Panc1 (cell line): Measurements from ENCODE around the gene COL4A2.

Experiments
- CTCF ChIP-seq: fragments of 450-650 bp; IDR thresholded peaks from 2 replicates; pipeline ENCODE4 v1.5.1; 2017; ENCODE audit warnings: mild to moderate bottlenecking
- POLR2AphosphoS5 ChIP-seq: IDR thresholded peaks from 2 replicates; pipeline ENCODE4 v1.6.1; 2012; ENCODE audit warnings: mild to moderate bottlenecking, low read depth, low read length, moderate library complexity
- REST ChIP-seq, 2 experiments: IDR thresholded peaks; 2 replicates each; pipeline ENCODE4 v1.6.1; 2011 to 2012; ENCODE audit warnings: low read depth in 2 of 2, control low read depth in 1 of 2, low read length in 1 of 2, mild to moderate bottlenecking in 1 of 2, moderate library complexity in 1 of 2; ENCODE audit not compliant: insufficient read depth in 1 of 2
- SIN3A ChIP-seq: IDR thresholded peaks from 2 replicates; pipeline ENCODE4 v1.6.1; 2012; ENCODE audit warnings: low read depth, mild to moderate bottlenecking, low read length, moderate library complexity, borderline replicate concordance; ENCODE audit not compliant: insufficient read depth
- TCF7L2 ChIP-seq: IDR thresholded peaks from 2 replicates; pipeline ENCODE4 v1.6.1; 2011; ENCODE audit warnings: mild to moderate bottlenecking, low read depth, low read length, inconsistent platforms

DNA sequence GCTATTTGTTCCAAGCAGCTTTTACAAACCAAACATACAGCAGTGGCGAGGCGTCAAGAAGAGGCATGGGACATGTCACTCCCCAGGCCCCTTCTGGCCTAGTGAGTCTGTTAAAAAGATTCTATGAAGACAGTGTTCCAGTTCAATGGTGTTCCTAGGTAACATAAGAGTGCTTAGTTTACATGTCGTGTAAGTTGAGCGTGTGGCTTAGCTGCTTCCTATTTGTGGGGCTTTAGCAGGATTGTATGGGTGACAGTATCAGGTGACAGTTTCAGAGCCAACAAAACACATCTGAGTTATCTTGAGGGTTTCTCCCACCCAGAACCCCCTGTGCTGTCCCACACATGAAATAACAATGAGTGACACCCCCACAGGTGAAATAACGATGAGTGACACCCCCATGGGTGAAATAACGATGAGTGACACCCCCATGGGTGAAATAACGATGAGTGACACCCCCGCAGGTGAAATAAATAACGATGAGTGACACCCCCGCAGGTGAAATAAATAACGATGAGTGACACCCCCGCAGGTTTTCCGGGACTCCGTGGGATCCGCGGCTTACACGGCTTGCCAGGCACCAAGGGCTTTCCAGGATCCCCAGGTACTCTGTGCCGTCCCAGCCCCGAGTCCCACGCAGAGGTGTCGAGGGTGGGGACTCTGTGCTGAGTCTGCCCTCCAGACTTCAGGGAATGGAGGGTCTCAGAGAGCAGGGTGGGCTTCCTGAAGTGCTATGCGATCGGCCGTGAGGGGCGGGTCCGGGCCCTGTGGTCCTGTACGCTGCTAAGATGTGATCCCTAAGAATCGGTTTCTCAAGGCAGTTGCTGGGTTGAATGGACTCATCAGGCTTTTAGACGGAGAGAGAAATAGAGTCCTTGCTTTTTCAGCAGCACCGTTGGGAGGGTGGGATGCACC lies 185.9 kb downstream of the COL4A2 start:
- TF ChIP-seq CTCF (no peak), POLR2AphosphoS5 (no peak), REST (IDR thresholded peaks at IDR 0.05; ENCODE audit: insufficient read depth in 1 of 2, low read depth in 2 of 2, low read length in 1 of 2) (no peak), TCF7L2 (no peak), SIN3A (no peak)
